Cerebellar nuclear complex (tissue), 1 donor: Measurements from ENCODE around the gene OLFML2A.

ENCODE experiments used
- DNase-seq, 2 experiments: peaks; one replicate each; lab custom pipeline; 2025; lab: John Stamatoyannopoulos, UW

Gene OLFML2A

GRCh38 chr9:124797343-124798103 lies 20.6 kb downstream of the OLFML2A start:
- DNase-seq = no peak

GRCh38 chr9:124799274-124800006 lies 22.5 kb downstream of the OLFML2A start:
- no peak for DNase-seq

GRCh38 chr9:124800306-124801259 lies 23.6 kb downstream of the OLFML2A start:
- DNase-seq = no peak

- no peak for DNase-seq
Observed at GRCh38 chr9:124801356-124801755, 24.4 kb downstream of the OLFML2A start.

- DNase-seq = no peak
Observed at GRCh38 chr9:124802426-124802825, 25.5 kb downstream of the OLFML2A start.

- no peak for DNase-seq
Observed at GRCh38 chr9:124803911-124804310, 27.0 kb downstream of the OLFML2A start.

GRCh38 chr9:124805186-124805585 lies 28.3 kb downstream of the OLFML2A start:
- no peak for DNase-seq

- DNase-seq = no peak
Observed at GRCh38 chr9:124808246-124808956, 31.5 kb downstream of the OLFML2A start.

- DNase-seq = no peak
Observed at GRCh38 chr9:124809211-124809610, 32.3 kb downstream of the OLFML2A start.

- DNase-seq = no peak
Observed at GRCh38 chr9:124809741-124810500, 33.0 kb downstream of the OLFML2A start.

- DNase-seq = no peak
Observed at GRCh38 chr9:124810663-124811355, 33.9 kb downstream of the OLFML2A start.

GRCh38 chr9:124812441-124812876 lies 35.5 kb downstream of the OLFML2A start:
- no peak for DNase-seq

GRCh38 chr9:124813041-124813440 lies 36.1 kb downstream of the OLFML2A start:
- no peak for DNase-seq

GRCh38 chr9:124813501-124814163 lies 36.7 kb downstream of the OLFML2A start:
- no peak for DNase-seq

GRCh38 chr9:124814164-124814535 lies 37.2 kb downstream of the OLFML2A start:
- DNase-seq = no peak

GRCh38 chr9:124815601-124816000 lies 38.7 kb downstream of the OLFML2A start:
- no peak for DNase-seq

- DNase-seq = no peak
Observed at GRCh38 chr9:124818431-124819281, 41.7 kb downstream of the OLFML2A start.
